IMR-90 (cell line): ENCODE measurements around the gene YPEL3. TPM values are rescaled to one million over a fixed set of nuclear protein-coding genes. Genes with fewer than 3 reads are reported as not detected.

Experiments used
- ATAC-seq: fragments of 200-7000 bp; cut with Tn5 transposase; 2 replicates; pipeline ENCODE4 v1.9.1; 2020; ENCODE audit warnings: low read depth, mild to moderate bottlenecking, moderate library complexity
- BruUV-seq: library from RNA; stranded (reverse); fragments of 400-500 nt; replicated peaks from 2 replicates; lab custom pipeline; 2021; lab: Mats Ljungman, UMichigan
- CTCF ChIA-PET: fragments of 300-600 bp; formaldehyde crosslinking; extraction: SDS; loops from one replicate; lab custom pipeline; 2021; ENCODE audit warnings: antibody characterized with exemption; lab: Yijun Ruan, JAX
- POLR2A ChIA-PET: fragments of 300-600 bp; sonication (Branson Sonifier 250); formaldehyde crosslinking; loops from one replicate; lab custom pipeline; 2022; ENCODE audit warnings: antibody characterized with exemption; ENCODE audit not compliant: unreplicated experiment; lab: Charles Lee
- DNase-seq: peaks from one replicate; pipeline ENCODE4 v3.0.0; 2013
- H2AFZ ChIP-seq: replicated peaks from 2 replicates; pipeline ENCODE3; 2013; ENCODE audit warnings: low read length, mild to moderate bottlenecking; ENCODE audit not compliant: poor library complexity
- H2AK5ac ChIP-seq: 2 replicates; pipeline ENCODE4 v1.6.1; 2013; ENCODE audit warnings: low read depth, low read length, inconsistent platforms
- H2AK9ac ChIP-seq: replicated peaks from 2 replicates; pipeline ENCODE3; 2013; ENCODE audit warnings: mild to moderate bottlenecking, low read depth, low read length, moderate library complexity; ENCODE audit not compliant: poor library complexity
- H2BK120ac ChIP-seq: 2 replicates; pipeline ENCODE4 v1.6.1; 2013; ENCODE audit warnings: low read depth, low read length, inconsistent platforms
- H2BK15ac ChIP-seq: 3 replicates; pipeline ENCODE4 v1.6.1; 2013; ENCODE audit warnings: low read depth, low read length, inconsistent platforms
- H2BK20ac ChIP-seq: 2 replicates; pipeline ENCODE4 v1.6.1; 2013; ENCODE audit warnings: low read depth, mild to moderate bottlenecking, inconsistent platforms, low read length, moderate library complexity
- H2BK5ac ChIP-seq: 2 replicates; pipeline ENCODE4 v1.6.1; 2013; ENCODE audit warnings: mild to moderate bottlenecking, low read depth, low read length, inconsistent platforms; ENCODE audit not compliant: poor library complexity, severe bottlenecking
- H3K14ac ChIP-seq: replicated peaks from 2 replicates; pipeline ENCODE4 v1.6.1; 2013; ENCODE audit warnings: low read depth, low read length, inconsistent platforms
- H3K18ac ChIP-seq: 2 replicates; pipeline ENCODE4 v1.6.1; 2013; ENCODE audit warnings: low read depth, low read length, control low read depth
- H3K23ac ChIP-seq: 2 replicates; pipeline ENCODE4 v1.6.1; 2013; ENCODE audit warnings: low read depth, low read length, inconsistent platforms
- H3K27ac ChIP-seq: 2 replicates; pipeline ENCODE4 v1.5.1; 2013; ENCODE audit warnings: mild to moderate bottlenecking, control low read depth, low read length; ENCODE audit not compliant: insufficient read depth
- H3K27me3 ChIP-seq: 2 replicates; pipeline ENCODE4 v1.6.1; 2013; ENCODE audit warnings: low read length; ENCODE audit not compliant: control insufficient read depth, insufficient read depth
- H3K36me3 ChIP-seq: 2 replicates; pipeline ENCODE4 v1.6.1; 2013; ENCODE audit warnings: low read length, mixed read lengths; ENCODE audit not compliant: control insufficient read depth, insufficient read depth
- H3K4ac ChIP-seq: 2 replicates; pipeline ENCODE4 v1.6.1; 2013; ENCODE audit warnings: low read depth, low read length, inconsistent platforms
- H3K4me1 ChIP-seq: 2 replicates; pipeline ENCODE4 v1.6.1; 2013; ENCODE audit warnings: low read length, mixed read lengths; ENCODE audit not compliant: control insufficient read depth, insufficient read depth
- H3K4me2 ChIP-seq: 2 replicates; pipeline ENCODE4 v1.6.1; 2013; ENCODE audit warnings: low read depth, mild to moderate bottlenecking, control low read depth, low read length, moderate library complexity
- H3K4me3 ChIP-seq: 2 replicates; pipeline ENCODE4 v1.5.1; 2013; ENCODE audit warnings: low read depth, mild to moderate bottlenecking, control low read depth, low read length, moderate library complexity; ENCODE audit not compliant: insufficient read depth
- H3K56ac ChIP-seq: 2 replicates; pipeline ENCODE4 v1.6.1; 2013; ENCODE audit warnings: low read length, inconsistent platforms; ENCODE audit not compliant: insufficient read depth; ENCODE audit errors: extremely low read depth
- H3K79me1 ChIP-seq, 2 experiments: 2 replicates each; pipeline ENCODE4 v1.6.1; 2013; ENCODE audit warnings: low read length in 2 of 2, inconsistent platforms in 1 of 2, low read depth in 1 of 2
- H3K9ac ChIP-seq: 2 replicates; pipeline ENCODE4 v1.6.1; 2013; ENCODE audit warnings: low read depth, low read length, control low read depth
- H3K9me1 ChIP-seq: 2 replicates; pipeline ENCODE4 v1.6.1; 2013; ENCODE audit warnings: low read length, inconsistent platforms; ENCODE audit not compliant: insufficient read depth
- H3K9me3 ChIP-seq: 2 replicates; pipeline ENCODE4 v1.6.1; 2013; ENCODE audit warnings: low read length; ENCODE audit not compliant: control insufficient read depth, insufficient read depth
- H4K20me1 ChIP-seq: 2 replicates; pipeline ENCODE4 v1.6.1; 2013; ENCODE audit warnings: low read length, inconsistent platforms; ENCODE audit not compliant: insufficient read depth
- H4K5ac ChIP-seq: 2 replicates; pipeline ENCODE4 v1.6.1; 2013; ENCODE audit warnings: mild to moderate bottlenecking, low read depth, low read length, control low read depth
- H4K8ac ChIP-seq, 2 experiments: 2 replicates each; pipeline ENCODE4 v1.6.1; 2013; ENCODE audit warnings: low read depth in 2 of 2, low read length in 2 of 2, control low read depth in 1 of 2, inconsistent platforms in 1 of 2
- H4K91ac ChIP-seq: 2 replicates; pipeline ENCODE4 v1.6.1; 2013; ENCODE audit warnings: low read depth, low read length, inconsistent platforms; ENCODE audit not compliant: insufficient read depth
- BHLHE40 ChIP-seq: fragments of 150-350 bp; IDR thresholded peaks from 2 replicates; pipeline ENCODE4 v1.6.1; 2016; ENCODE audit warnings: mild to moderate bottlenecking, low read depth, low read length
- CEBPB ChIP-seq: IDR thresholded peaks from 2 replicates; pipeline ENCODE4 v1.6.1; 2012; ENCODE audit warnings: low read depth, low read length, improper control_type of control experiment
- CHD1 ChIP-seq: IDR thresholded peaks from 2 replicates; pipeline ENCODE4 v1.6.1; 2012; ENCODE audit warnings: low read depth, low read length, improper control_type of control experiment
- ELK1 ChIP-seq: fragments of 150-350 bp; IDR thresholded peaks from 2 replicates; pipeline ENCODE4 v1.6.1; 2016; ENCODE audit warnings: low read depth, mild to moderate bottlenecking, low read length, moderate library complexity, borderline replicate concordance
- FOS ChIP-seq: fragments of 150-350 bp; IDR thresholded peaks from 2 replicates; pipeline ENCODE4 v1.6.1; 2016; ENCODE audit warnings: low read depth, low read length
- MAFK ChIP-seq: IDR thresholded peaks from 2 replicates; pipeline ENCODE4 v1.6.1; 2012; ENCODE audit warnings: low read depth, low read length, improper control_type of control experiment
- MXI1 ChIP-seq: IDR thresholded peaks from 2 replicates; pipeline ENCODE4 v1.6.1; 2012; ENCODE audit warnings: low read depth, mild to moderate bottlenecking, low read length, moderate library complexity, borderline replicate concordance
- NFE2L2 ChIP-seq: fragments of 150-350 bp; IDR thresholded peaks from 2 replicates; pipeline ENCODE4 v1.6.1; 2016; ENCODE audit warnings: low read depth, mild to moderate bottlenecking, low read length
- POLR2A ChIP-seq: IDR thresholded peaks from 2 replicates; pipeline ENCODE4 v1.6.1; 2012; ENCODE audit warnings: mild to moderate bottlenecking, low read depth, low read length
- RAD21 ChIP-seq: IDR thresholded peaks from 2 replicates; pipeline ENCODE4 v1.6.1; 2012; ENCODE audit warnings: low read length, improper control_type of control experiment
- RCOR1 ChIP-seq: IDR thresholded peaks from 2 replicates; pipeline ENCODE4 v1.6.1; 2012; ENCODE audit warnings: mild to moderate bottlenecking, low read length, improper control_type of control experiment; ENCODE audit not compliant: insufficient replicate concordance
- SMC3 ChIP-seq: fragments of 150-350 bp; IDR thresholded peaks from 2 replicates; pipeline ENCODE4 v1.6.1; 2016; ENCODE audit warnings: low read depth, mild to moderate bottlenecking, antibody characterized with exemption, low read length, moderate library complexity
- USF2 ChIP-seq: fragments of 150-350 bp; IDR thresholded peaks from 2 replicates; pipeline ENCODE4 v1.6.1; 2017; ENCODE audit warnings: mild to moderate bottlenecking, antibody characterized with exemption, low read length, low read depth
- WGBS, 2 experiments: methylation state at CpG; one replicate each; pipeline versions ENCODE4 v1.1.5 to v1.1.7; 2013; ENCODE audit warnings: missing lambda C conversion rate in 2 of 2; ENCODE audit not compliant: insufficient read length in 1 of 2; ENCODE audit errors: extremely low coverage in 2 of 2; 5-methylcytosine and 5-hydroxymethylcytosine counted together
- dilution Hi-C: fragments of 300-500 bp; cut with HindIII; formaldehyde crosslinking; loops from one replicate; pipeline ENCODE4 v1.14.3; 2018; ENCODE audit warnings: low sequenced_read_pairs; ENCODE audit not compliant: unreplicated experiment
- in situ Hi-C: fragments of 300-500 bp; cut with MboI; formaldehyde crosslinking; loops from 3 replicates; pipeline ENCODE4 v1.14.3; 2019; ENCODE audit warnings: low sequenced_read_pairs, inconsistent platforms, mixed read lengths
- intact Hi-C: fragments of 100-400 bp; cut with micrococcal nuclease; formaldehyde crosslinking; loops from 2 replicates; pipeline ENCODE4 v1.10.0; 2022
- polyA plus RNA-seq, 3 experiments: library from polyadenylated mRNA; depleted of rRNA; stranded (reverse); fragments of >200 nt; gene quantifications; 2 replicates each; pipeline ENCODE4 v1.2.3, GENCODE V29; 2012; ENCODE audit warnings: low replicate concordance in 1 of 3
- total RNA-seq: library from RNA; depleted of rRNA; stranded (reverse); fragments of >200 nt; gene quantifications from 2 replicates; pipeline ENCODE4 v1.2.3, GENCODE V29; 2012

YPEL3 gene
- total and polyA plus RNA-seq, 2 of the 4 experiments (the other 2 are of a cell fraction): 1.1 to 25.6 TPM

- intact Hi-C loops: no loop called here
- H3K4me3 ChIP-seq: no peak overlapping the region
- H4K8ac ChIP-seq: no peak overlapping the region
- H3K18ac ChIP-seq: no peak overlapping the region
- POLR2A ChIA-PET: no interaction called here
- peaks cover 2% of the 10 kb centered on the region for H3K27me3 ChIP-seq
- peaks cover 9% of the 10 kb centered on the region for H3K9me3 ChIP-seq
- H3K56ac ChIP-seq: no peak overlapping the region
- CTCF ChIA-PET: no interaction called here
- H3K4me1 ChIP-seq: no peaks in the 10 kb centered on the region
- H3K9ac ChIP-seq: no peak overlapping the region
- no peak overlapping the region for H3K27ac ChIP-seq
- H3K36me3 ChIP-seq: no peaks in the 10 kb centered on the region
- no peak overlapping the region for H3K4me2 ChIP-seq
- no peak overlapping the region for H2BK120ac ChIP-seq
- no peak overlapping the region for H2AFZ ChIP-seq
- in situ Hi-C loops: no loop called here
- no peak for DNase-seq
- ATAC-seq: no peak
- no peak overlapping the region for H3K23ac ChIP-seq
- H2BK15ac ChIP-seq: no peak overlapping the region
- no CpG with 5 or more reads among the region's 1 CpG for WGBS, 2 experiments
- H4K5ac ChIP-seq: no peak overlapping the region
- H3K14ac ChIP-seq: no peak overlapping the region
- no peaks in the 10 kb centered on the region for H3K9me1 ChIP-seq
- TF ChIP-seq USF2 (no peak), NFE2L2 (no peak), POLR2A (no peak), MXI1 (no peak), CHD1 (no peak), FOS (no peak), MAFK (no peak), RAD21 (no peak), RCOR1 (no peak), BHLHE40 (no peak), SMC3 (no peak), CEBPB (no peak), ELK1 (no peak)
- no peak overlapping the region for H2BK20ac ChIP-seq
- H4K91ac ChIP-seq: no peak overlapping the region
- no TSS peak for BruUV-seq
- H3K4ac ChIP-seq: no peak overlapping the region
- H3K79me1 ChIP-seq: no peaks in the 10 kb centered on the region
- H2AK5ac ChIP-seq: no peak overlapping the region
- peak overlapping the region; percentile 7 for H2AK9ac ChIP-seq
- dilution Hi-C loops: no loop called here
- no peak overlapping the region for H2BK5ac ChIP-seq
- H4K20me1 ChIP-seq: no peaks in the 10 kb centered on the region
Observed at GRCh38 chr16:30145657-30146056, 49.6 kb upstream of the YPEL3 start.
